ENCODE data around the gene PRKN.

The PRKN gene

DNA sequence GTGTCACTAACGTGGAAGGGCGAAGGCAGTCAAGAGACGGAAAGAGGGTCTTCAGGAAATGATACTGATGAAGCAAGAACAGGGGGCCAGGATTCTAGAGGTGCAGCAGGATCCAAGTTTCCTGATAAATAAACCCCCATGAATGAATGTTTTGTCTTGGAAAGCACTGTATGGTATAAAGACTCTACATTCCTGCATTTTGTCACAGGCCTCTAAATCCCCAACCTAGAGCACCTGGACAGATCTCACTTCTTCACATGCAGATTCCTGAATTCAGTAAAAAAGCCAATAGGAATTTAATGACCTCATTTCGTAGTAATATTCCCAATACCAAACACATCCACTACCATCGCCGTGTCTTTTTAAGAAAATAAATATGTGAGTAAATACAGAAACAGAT is 577.8 kb downstream of the PRKN start:
- DNase-seq (ENCODE audit: low read depth in 3 of 3, low spot score in 1 of 3) = no peak

DNA sequence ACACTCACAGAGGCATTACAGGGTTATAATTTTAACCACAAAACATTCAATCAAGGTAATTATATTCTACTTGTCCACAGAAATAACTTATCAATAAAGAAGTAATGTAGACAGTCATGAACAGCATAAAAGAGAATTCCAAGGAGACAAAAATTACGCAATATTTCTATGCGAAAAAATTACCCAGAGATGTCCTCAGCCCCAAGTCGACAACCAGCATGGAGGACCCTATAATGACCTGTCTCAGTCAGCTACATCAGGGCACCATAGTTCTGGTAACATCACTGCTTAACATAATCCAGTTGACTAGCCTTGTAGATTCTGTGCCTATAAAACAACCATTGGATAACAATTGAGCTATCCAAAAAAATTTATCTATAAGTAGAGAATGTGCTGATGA is 579.8 kb downstream of the PRKN start:
- no peak for DNase-seq (ENCODE audit: low read depth in 3 of 3, low spot score in 1 of 3)

DNA sequence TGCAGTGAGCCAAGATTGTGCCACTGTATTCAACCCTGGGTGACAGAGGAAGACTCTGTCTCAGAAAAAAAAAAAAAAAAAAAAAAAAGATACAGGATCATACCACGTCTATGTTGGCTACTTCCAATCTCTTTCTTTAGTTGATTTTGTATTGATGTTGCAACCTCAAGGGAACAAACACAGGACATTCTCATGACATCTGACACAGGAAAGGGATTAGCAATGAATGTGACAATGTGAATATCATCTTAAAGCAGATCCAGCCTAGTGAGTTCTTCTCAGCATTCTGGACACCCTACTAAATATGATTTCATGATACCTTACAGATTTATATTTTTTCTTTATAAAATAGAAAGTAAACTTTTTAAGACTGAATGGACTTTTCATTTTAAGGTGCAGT is 580.3 kb downstream of the PRKN start:
- DNase-seq (ENCODE audit: low read depth in 3 of 3, low spot score in 1 of 3) = no peak

DNA sequence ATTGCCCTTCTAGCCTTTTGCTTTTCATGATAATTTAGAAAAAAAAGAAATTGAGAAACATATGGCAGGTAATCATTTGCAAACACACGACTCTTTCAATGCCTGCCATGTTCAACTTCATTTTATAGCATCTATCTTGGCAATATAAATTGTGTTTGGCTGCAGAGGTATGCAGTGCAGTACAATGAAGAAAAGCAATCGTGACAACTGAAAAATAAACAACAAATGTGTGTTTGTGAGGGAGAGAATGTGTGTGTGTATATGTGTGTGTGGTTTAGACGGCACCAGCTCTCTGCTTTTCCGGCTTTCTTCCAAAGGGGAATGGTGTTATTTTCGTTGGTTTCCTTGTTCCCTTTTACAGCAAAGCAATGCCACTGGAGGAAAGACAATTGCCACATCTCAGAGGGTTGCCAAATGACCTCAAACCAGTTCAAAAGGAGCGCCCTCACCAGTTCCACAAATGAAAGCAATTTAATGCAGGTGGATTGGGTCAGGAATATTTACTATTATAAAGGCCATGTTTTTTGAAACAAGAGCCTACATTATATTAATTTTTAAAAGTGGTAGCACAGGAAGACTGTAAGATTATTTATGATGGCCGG is 587.2 kb downstream of the PRKN start:
- DNase-seq (ENCODE audit: low read depth in 3 of 3, low spot score in 1 of 3) = no peak

DNA sequence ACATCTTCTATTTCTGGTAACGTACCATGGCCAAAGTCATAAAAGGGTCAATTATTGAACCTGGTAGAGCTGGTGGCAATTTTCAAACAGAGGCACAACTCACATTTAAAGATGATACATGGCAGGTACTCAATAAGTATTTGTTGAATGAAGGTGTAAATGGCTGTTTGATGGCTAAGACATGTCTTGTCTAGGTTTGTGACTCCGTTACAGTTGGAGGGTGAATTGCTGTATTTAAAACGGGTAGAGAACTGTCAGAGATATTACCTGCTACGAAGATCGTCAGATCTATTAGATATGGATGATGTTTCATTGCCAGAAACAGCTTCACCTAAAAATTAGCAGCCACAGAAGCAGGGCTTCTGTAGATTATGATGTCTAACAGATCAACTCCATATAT is 601.9 kb downstream of the PRKN start:
- no peak for DNase-seq (ENCODE audit: low read depth in 3 of 3, low spot score in 1 of 3)

DNA sequence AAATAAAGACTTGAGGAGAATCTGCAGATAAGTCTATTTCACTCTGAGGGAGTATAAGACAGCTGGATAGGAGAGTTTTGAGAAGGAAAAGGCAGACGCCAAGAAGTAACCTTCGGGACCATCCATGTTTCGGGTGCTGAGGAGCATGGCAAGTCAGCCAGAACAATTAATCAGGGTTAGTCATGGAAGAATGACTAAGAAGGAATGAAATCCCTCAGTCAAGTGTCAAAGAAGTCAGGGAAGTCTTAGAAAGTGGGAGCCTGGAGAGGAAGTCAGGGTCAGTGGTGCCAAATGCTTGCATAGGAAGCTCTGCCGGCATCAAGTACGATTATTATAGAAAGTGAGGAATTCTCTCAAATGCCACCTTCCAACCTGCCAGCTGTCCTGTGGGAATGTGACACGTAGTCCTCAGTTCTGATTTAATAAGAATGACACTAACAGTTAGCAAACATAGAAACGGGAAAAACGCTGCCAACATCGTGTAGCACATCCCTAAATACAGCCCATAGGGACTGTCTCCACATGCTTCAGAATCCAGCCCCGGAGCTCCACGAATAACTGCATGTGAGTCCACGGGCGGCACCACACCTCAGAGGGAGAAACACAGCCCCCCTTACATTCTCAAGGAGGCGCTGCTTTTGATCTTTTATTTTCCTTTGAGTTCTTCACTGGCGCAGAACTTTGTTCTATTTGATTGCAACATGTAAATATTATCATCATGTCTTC is 602.7 kb downstream of the PRKN start:
- no peak for DNase-seq (ENCODE audit: low read depth in 3 of 3, low spot score in 1 of 3)

DNA sequence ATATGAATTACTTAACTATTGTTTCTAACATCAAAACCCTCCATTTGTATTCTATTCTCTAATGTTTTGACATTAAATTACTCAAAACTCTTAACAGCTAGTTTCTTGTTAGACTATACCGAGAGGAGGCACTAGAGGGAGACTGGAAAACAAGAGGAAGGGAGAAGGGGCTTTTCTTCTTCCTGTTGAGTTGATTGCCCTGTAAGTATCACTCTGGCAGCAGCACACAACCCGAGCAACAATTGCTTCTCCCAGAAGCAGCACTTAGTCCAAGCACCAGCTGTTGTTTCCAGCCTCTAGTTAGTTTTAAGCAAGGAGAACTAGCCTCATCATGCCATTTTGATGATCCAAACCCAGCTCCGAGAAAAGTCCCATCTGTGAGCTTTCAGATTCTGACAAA is 603.8 kb downstream of the PRKN start:
- no peak for DNase-seq (ENCODE audit: low read depth in 3 of 3, low spot score in 1 of 3)

DNA sequence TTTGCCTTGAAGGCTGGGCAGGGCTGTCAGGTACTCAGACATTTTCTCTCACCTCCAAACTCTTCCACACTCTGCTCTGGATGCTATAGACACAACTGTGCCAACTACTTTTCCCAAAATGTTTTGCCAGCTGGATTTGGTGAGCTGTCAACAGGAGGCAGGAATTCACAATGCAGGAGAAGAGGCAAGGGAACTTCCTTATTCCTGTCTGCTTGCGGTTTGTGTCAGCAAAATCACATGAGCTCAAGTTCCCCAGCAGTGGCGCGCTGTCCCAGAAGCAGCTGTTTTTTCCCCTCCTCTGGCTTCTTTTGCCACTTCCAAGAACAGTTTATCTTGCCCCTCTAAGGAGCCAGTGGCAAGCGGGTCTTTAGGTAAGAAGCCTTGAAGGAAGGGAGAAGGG is 608.2 kb downstream of the PRKN start:
- DNase-seq (ENCODE audit: low read depth in 3 of 3, low spot score in 1 of 3) = no peak

DNA sequence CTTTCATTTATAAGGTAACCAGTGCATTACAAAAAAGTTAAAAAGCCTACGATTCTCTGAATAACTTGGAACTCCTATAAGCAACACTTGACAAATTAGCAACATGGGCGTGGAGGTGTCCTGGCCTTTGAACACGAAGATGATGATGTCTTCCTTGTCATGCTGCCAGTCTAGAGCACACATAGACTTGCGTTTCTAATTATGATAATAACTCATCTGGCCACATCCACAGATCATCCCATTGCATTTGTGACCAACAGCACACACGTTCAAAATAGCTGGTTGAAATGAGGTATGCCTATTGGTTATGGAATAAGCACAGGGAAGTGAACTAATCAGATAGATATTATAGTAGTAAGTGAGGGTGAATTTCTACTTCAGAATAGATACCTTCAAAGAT is 608.9 kb downstream of the PRKN start:
- DNase-seq (ENCODE audit: low read depth in 3 of 3, low spot score in 1 of 3) = no peak

DNA sequence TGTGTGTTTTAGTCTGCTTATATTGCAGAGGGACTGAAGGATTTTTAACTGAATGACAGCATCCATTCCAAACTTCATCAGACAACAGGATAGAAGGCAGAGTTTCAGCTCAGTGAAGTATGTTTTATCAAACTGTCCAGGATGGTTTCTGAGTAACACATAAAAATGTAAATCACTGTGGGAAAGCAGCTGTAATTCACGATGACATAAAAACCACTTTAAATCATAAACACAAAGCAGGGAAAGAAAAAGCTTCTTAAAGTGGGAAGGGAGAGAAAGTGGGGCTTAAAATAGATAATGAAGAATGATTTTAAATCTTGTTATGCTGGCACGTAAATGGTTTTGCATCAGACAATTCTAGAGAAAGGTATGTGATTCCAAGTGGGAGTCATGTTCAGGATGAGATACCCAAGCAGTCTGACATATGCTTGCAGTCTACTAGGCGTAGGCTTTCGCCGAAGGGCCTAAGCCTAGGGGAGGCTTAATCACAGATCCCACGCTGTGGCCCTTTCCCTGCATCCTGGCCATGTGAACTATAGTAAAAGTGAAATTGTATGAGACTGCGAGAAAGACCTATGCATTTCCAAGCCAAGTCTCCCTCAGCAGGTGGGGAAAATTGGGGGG is 610.6 kb downstream of the PRKN start:
- DNase-seq (ENCODE audit: low read depth in 3 of 3, low spot score in 1 of 3) = no peak

DNA sequence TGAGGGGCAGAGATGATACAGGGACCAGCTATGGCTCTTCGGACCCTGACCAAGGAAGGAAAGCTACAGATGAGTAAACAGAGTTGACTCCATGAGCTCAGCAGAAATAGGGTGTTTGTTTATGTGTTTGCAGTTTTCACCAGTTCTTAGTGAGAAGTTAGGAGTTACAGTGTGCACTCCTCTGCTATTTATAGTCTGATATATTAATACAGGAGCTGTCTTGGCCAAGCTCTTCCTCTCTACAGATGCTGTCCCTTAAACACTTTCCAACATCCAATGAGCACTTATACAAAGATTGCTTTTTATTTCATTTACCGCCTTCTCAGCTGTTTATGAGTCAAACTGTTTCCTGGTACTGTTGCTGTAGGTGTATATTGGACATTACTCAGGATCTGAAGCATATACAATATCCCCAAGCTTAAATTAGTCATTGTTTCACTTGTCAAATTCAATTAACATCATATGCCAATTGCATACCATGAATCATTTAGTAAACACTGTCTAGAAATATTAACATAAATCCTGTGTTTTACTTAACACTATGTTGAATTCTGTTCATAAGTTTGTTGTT is 618.0 kb downstream of the PRKN start:
- no peak for DNase-seq (ENCODE audit: low read depth in 3 of 3, low spot score in 1 of 3)

DNA sequence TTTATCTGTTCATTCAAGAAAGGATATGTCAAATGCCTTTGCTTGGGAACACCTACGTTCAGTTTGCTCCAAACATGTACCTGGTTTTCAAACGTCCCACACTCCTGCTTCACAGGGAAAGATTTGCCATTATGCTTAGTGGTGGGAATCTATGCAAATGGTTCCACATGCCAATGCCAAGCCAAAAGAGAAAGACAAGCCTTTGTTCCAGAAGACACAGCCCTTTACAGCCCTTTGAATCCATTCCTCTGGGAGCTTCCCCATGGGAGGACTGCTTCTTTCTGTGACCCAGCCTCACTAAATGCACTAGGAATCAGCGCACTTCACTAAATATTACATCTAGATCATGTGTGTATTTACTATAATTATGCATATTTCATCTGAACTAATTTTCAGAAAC is 619.5 kb downstream of the PRKN start:
- no peak for DNase-seq (ENCODE audit: low read depth in 3 of 3, low spot score in 1 of 3)

DNA sequence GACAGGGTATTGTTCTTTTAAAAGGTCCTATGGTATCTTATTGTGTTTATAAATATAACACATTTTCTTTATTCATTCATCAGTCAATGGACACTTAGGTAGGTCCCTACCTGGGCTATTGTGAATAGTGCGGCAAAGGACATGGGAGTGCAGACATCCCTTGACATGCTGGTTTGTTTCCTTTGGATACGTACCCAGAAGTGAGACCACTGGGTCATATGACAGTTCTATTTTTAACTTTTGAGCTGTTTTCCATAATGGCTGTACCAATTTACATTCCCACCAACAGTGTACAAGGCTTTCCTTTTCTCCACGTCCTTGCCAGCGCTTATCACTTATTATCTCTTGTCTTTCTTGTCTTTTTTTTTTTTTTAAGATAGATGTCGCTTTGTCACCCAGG is 627.5 kb downstream of the PRKN start:
- no peak for DNase-seq (ENCODE audit: low read depth in 3 of 3, low spot score in 1 of 3)

DNA sequence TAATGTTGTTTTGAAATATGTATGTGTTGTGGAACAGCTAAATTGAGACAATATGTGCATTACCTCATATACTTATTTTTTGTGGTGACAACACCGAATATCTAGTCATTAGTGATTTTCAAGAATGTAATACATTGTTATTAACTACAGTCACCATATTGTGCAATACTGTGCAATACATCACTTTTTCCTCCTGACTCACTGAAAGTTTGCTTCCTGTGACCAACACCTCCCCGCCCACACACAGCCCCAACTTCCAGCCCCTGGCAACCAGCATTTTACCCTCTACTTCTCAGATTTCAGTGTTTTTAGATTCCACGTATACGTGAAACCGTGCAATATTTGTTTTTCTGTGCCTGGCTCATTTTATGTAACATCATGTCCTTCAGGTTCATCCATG is 627.9 kb downstream of the PRKN start:
- no peak for DNase-seq (ENCODE audit: low read depth in 3 of 3, low spot score in 1 of 3)

DNA sequence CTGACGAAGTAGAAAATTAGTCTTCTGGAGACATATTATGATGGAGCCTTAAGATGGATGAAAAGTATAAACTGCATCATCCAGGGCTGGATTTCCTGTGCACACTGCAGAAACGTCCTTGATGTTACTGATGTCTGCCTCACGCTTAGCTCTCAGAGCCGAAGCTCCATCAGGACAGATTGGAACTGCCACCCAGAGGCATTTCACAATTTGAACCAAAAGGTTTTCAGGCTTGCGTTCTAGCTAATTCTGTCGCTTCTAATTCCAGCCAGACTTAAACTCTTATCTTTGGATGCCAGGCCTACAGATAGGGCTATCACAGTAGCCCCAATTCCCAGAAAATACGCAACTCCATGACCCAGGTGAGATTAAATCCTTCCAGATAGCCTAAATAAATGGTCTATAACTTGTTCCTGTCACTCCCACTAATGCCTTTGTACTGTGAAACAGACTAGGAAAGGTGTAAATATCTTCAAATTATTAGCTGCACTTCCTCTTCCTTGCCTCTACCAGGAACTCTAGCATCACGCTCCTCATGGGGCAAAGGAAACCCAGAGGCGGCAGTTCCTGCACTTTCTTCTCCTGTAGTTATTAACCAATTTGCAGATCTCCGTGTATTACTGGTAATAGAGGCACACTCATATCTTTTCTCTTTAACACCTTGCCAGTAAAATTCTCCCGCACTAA is 634.6 kb downstream of the PRKN start:
- no peak for DNase-seq (ENCODE audit: low read depth in 3 of 3, low spot score in 1 of 3)

DNA sequence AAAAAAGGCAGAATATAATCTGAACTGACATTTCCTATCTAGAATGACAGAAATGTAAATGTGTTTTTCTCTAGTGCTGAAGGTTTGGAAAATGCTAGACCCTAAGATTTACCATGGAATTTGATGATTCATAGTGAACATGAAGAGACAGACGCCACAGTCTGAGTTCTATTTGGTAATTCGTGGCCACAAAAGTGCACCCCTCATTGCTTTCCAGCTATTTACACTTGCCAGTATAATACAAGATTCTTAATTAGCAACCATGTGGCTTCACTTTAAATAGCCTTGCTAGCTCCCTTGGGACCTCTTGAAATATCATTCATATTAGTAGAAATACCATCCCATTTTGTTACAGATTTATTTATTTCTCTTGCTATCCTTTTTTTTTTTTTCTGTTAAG is 636.8 kb downstream of the PRKN start:
- no peak for DNase-seq (ENCODE audit: low read depth in 3 of 3, low spot score in 1 of 3)

DNA sequence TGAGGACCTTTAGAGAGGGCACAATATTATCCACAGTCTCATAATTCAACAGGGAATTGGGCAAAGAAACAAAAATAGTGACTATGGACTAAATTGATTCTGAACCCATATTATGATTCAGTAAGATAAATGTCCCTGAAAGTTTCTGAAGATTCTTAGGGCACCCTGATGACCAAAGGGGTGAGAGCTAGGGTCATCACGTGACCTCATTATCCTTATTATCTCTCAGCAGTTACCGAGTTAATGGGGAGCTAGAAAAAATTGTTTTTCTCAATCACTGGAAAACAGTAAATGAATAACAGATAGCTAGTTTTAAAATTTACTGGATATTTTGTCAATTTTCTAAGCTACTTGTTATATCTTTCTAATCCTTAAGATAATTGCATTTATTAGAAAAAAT is 639.5 kb downstream of the PRKN start:
- DNase-seq (ENCODE audit: low read depth in 3 of 3, low spot score in 1 of 3) = no peak

DNA sequence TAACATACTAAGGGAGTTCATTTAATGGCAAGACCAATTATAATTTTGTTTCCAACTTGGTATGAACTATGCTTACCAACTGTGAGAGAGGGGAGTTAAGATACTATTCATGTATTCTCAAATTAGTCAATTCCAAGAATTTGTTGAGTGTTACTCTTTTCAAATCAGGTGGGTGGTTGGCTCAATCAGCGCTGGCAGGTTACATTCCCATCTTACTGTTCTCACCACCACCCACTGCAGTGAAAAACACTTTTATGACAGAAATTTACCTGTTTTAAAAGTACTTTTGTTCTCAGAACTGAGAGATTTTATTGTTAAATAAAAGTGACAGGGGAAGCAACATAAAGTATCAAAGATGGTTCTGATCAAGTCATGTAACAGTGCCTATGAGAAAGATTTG is 642.0 kb downstream of the PRKN start:
- no peak for DNase-seq (ENCODE audit: low read depth in 3 of 3, low spot score in 1 of 3)

DNA sequence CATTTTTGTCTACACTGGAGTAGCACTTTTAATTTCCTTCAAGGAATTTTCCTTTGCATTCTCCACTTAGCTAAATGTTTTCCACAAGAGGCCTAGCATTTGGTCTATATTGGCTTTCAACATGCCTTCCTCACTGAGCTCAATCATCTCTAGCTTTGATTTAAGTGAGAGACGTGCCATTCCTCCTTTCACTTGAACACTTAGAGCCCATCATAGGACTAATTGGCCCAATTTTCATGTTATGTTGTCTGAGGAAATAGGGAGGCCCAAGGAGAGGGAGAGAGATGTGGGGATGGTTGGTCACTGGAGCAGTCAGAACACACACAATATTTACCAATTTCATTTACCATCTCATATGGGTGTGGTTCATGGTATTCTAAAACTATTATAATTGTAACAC is 645.0 kb downstream of the PRKN start:
- DNase-seq (ENCODE audit: low read depth in 3 of 3, low spot score in 1 of 3) = no peak

DNA sequence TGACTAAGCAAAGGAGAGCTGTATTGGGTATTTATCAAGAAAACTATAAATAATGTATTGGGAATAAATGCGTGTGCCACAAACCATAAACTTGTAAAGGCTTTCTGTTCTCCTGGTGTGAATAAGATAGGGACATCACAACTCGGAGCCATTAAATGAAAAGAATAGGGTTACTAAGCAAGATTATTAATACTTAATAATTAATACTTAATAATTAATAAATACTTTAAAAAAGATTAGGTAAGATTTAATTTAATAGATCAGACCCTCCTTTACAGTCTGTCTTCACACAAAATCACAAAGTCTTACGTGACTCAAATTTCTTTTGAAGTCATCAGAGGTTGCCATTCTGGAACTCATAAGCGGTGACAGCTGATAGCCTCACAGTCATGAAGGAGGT is 648.9 kb downstream of the PRKN start:
- no peak for DNase-seq (ENCODE audit: low read depth in 3 of 3, low spot score in 1 of 3)

DNA sequence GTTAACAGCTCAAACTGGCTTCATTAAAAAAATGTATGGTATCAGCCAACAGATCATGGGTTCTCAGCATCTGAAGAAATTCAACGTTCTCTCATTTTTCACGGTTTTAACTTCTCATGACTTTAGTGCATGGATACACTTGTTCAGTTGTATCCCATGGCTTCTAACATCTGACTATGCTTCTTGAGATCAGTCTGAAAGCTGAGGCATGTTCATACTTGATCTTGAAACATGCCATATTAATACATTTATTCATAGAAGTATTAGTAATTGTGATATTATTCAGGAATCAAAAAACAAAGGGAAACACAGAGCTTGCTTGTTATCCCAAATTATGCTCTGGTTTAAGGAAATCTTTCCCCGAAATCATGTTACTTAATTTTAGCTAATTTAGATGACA is 649.4 kb downstream of the PRKN start:
- DNase-seq (ENCODE audit: low read depth in 3 of 3, low spot score in 1 of 3) = no peak

DNA sequence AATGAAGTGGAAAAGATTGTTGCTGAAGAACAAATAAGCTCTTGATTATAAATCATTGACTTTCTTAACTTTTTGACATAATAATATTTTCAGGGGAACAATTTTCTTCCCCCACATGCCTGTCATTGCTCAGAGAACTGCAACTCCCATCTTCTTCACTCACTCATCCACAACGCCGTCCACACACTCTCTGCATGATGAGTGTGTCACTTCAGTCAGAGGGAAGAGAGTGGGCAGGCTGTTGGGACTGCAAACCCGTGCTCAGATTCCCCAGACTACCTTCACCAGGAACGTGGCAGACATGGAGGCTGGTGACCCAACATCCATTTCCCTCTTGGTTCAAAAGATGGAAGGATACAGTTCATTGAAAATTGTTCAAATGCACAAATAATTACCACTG is 650.8 kb downstream of the PRKN start:
- no peak for DNase-seq (ENCODE audit: low read depth in 3 of 3, low spot score in 1 of 3)

All from stimulated activated CD4-positive, alpha-beta T cell treated with anti-CD3 and anti-CD28 coated beads, TNF-alpha, amount 100 ng/mL, for 1 hour (primary cell).